HG02884 (cell line): Measurements from ENCODE around the gene ZNF512B.
A peak's percentile ranks its signal among the peaks of the same experiment; 100 is the strongest.
"Not testable (repeated sequence)": the region's sequence is repeated elsewhere in the genome, so short reads cannot be mapped to it uniquely, and the experiment has no call there.

Experiments
- ATAC-seq: cut with Tn5 transposase; IDR thresholded peaks from one replicate; pipeline ENCODE4 v1.9.1; 2021; ENCODE audit warnings: mild to moderate bottlenecking, moderate library complexity; ENCODE audit not compliant: unreplicated experiment

Gene ZNF512B

DNA sequence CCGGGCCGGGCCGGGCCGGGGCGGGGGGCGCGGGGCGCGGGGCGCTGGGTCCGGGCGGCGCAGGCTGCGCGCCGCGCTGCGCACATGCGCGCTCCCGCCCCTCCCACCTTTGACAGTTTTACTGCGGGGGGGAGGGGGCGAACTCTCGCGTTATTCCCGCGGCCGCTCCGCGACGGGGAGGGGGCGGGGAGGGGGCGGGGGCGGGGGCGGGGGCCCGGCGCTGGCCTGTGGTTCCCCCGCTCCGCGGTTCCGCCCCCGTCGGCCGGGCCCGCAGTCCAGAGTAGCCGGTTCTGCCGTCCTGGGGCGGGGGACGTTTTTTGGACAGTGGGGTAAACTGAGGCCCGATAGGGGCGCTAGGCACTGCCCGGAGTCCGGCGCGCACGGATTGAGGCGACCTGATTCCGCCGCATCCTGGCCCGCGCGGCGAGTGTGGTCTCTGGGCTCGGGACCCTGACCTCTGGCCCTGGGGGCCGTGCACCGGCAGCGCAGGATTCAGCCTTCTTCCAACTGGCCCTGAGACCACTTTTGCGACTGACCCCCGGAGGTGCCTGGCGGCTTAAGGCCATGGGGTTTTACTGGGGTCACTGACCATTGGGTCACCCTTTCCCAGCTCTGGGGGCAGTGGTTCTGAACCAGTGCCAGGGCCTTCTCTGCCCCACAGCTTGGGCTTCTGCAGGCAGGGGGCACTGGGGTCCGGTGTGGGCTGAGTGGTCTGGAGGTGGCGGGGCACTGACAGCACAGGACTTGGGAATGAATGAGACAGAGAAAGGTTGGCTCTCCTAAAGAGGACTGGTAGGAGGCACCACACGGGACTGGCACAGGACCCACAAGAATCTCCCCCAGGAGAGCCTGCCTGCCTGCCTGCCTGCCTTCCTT is at the start of gene ZNF512B:
TSS of gene ZNF512B (minus strand) at position 93 of the 876 bp plus-strand sequence. CDS start 1,980 bp downstream, outside the sequence.
- ATAC-seq = no peak

DNA sequence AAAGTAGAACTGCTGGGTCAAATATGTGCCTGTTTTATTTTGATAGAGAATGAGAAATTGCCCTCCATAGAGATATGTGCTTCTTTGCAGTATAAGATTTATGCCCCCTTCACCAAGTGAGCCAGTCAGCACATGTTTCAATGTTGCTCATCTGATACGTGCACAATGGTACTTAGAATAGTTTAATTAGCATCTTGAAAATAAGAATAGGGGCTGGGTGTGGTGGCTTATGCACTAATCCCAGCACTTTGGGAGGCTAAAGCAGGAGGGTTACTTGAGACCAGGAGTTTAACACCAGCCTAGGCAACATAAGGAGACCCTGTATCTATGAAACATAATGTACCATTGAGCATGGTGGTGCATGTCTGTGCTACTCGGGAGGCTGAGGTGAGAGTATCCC is 45.9 kb upstream of the ZNF512B start:
- ATAC-seq = no peak

GRCh38 chr20:64012385-64013154 is 42.8 kb upstream of the ZNF512B start:
- not testable (repeated sequence) for ATAC-seq

- ATAC-seq = no peak
Observed at GRCh38 chr20:64011366-64011779, 41.6 kb upstream of the ZNF512B start.

- no peak for ATAC-seq
Observed at GRCh38 chr20:64010711-64011237, 41.0 kb upstream of the ZNF512B start.

DNA sequence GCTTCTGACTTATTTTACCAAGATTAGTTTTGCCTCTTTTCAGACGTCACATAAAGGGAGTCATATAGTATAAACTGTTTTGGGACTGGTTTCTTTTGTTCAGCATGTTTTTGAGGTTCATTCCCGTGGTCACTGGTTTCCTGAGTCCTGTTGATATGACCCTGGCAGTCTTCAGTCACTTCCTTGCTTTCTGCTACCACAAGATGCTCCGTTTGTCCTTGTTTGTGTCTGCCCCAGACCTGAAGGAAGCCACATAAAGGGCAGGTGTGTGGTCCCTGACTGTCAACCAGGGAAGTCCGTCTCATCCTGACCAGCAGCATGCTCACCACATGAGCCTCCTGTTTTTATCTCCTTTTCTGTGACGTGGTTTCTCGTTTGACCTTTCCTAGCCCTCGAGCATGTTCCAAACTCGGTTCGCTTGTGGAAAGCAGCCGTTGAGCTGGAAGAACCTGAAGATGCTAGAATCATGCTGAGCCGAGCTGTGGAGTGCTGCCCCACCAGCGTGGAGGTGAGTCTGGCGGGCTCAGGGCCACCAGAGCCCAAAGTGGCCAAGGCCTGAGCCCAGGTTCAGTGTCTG is 40.2 kb upstream of the ZNF512B start:
- ATAC-seq = no peak

DNA sequence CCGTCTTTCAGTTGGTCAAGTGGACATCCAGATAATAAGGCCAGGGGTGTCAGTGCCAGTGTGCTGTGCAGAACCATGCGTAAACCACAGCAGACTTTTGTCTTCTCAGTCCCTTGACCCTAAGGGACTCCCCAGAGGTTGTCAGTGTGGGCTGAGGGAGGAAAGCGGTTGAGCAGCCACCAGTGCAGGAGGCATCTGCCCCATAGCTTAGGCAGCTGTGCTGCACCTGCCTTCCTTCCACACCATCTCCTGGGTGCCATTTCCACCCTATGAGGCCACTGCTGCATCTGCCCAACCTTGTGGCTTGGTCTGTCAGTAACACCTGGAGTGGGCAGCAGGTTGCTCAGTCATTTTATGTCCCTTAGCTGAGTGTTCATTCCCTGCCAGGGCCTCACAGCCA is 37.2 kb upstream of the ZNF512B start:
- ATAC-seq = no peak

DNA sequence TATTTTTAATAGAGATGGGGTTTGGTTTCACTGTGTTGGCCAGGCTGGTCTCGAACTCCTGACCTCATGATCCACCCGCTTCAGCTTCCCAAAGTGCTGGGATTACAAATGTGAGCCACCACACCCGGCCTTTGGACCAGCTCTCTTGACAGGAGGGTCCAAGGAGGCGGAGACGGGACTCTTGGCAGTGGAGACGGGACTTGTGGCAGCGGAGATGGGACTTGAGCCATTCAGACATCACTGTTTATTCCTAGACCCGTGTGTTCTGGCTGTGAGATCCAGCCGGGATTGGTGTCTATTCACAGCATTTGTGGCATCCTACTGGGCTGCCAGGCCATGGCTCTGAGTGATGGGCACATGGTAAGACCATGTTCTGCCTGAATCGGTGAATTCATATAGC is 36.8 kb upstream of the ZNF512B start:
- no peak for ATAC-seq

GRCh38 chr20:64005394-64005793 is 35.7 kb upstream of the ZNF512B start:
- ATAC-seq = no peak

GRCh38 chr20:64003960-64004725 is 34.4 kb upstream of the ZNF512B start:
- no peak for ATAC-seq

- no peak for ATAC-seq
Observed at GRCh38 chr20:64001607-64002011, 31.9 kb upstream of the ZNF512B start.

DNA sequence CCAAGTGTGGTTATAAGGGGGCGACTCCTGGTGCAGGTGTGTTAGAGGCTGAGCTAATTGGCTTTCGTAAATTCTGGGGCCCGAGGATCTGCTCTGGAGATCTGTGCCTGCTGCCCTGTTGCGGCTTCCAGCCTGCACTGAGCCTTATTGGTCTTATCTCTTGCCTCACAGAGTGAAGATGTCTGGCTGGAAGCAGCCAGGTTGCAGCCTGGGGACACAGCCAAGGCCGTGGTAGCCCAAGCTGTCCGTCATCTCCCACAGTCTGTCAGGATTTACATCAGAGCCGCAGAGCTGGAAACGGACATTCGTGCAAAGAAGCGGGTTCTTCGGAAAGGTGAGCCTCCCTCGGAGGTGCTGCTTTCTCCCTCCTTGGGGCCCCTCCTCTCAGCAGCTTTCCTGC is 31.2 kb upstream of the ZNF512B start:
- ATAC-seq = no peak

- no peak for ATAC-seq
Observed at GRCh38 chr20:63982937-63983336, 13.2 kb upstream of the ZNF512B start.

- ATAC-seq = peak; percentile 45
Observed at GRCh38 chr20:63980806-63981728, 11.3 kb upstream of the ZNF512B start, which contains the start of gene PRPF6. Gene PRPF6 (plus strand): TSS chr20:63981132. CDS start chr20:63981246, 114 bp downstream.

DNA sequence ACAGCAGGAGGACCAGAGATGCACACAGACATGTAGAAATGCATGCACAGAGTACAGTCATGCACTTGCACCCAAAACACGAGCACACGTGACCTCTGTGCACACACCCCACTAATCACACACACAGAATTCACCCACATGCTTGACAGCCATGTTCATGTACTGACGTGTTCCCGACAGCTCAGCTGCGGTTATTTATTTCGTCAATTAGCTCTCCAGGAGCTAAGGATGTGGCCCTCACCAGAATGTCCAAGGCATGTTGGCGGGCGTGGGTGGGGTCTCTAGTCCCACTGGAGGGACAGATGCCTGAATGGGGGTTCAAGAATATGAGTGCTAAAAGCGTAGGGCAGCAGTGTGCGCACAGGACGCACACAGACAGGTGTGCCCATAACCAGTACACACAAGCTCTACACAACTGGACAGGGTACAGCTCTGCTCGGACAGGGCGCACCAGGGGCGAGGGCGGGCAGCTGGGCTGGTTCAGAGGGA is 10.6 kb upstream of the ZNF512B start:
- no peak for ATAC-seq

DNA sequence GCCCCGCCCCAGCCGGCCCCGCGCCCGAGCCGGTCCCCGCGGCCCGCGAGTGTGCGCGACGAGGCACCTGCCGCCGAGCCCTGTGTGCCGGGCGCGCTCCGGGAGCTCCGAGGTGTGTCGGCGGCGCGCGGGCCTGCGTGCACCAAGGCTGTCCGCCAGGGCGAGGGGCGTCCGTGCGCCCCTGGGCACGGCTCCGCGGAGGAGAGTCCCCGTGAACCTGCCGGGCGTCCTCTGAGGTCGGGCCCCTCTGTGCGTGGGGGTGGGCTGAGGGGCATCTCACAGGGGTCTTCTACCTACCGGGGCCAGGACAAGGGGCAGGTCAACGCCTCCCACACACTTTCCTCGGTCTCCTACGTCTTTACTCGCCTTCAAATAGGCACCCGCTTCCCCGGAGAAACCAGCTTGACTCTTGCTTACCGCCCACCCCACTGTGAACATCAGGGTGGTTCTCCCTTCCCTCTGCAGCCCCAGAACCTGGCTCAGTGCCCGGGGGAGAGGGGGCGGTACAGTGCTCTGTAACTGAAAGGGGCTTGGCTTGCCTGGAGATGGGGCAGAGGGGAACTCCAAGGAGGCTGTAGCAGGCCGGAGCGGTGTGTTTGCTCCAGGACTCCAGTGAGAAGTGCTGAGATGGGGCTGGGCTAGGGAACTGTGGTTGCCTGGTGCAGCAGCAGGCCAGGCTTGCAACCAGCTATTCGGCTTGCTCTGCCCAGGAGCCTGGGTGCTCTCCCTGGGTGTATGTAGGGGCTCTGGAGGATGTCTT is 10.0 kb upstream of the ZNF512B start, which contains the start of gene SAMD10:
TSS of gene SAMD10 (minus strand) at position 86 of the 760 bp plus-strand sequence. CDS start 175 bp downstream, outside the sequence.
- ATAC-seq = no peak

- ATAC-seq = no peak
Observed at GRCh38 chr20:63979229-63979556, 9.5 kb upstream of the ZNF512B start.
